HepG2 (cell line): ENCODE data around the gene COL4A6. TPM values are rescaled to one million over a fixed set of nuclear protein-coding genes. Genes with fewer than 3 reads are reported as not detected.

Experiments used
- ATF1 ChIP-seq: IDR thresholded peaks from 2 replicates; pipeline ENCODE4 v1.6.1; 2016; ENCODE audit warnings: mild to moderate bottlenecking, control low read depth
- BCL6 ChIP-seq: IDR thresholded peaks from 2 replicates; pipeline ENCODE4 v1.6.1; 2016; ENCODE audit warnings: missing genetic modification reagents, missing compliant biosample characterization
- CCAR2 ChIP-seq: fragments of 200-400 bp; formaldehyde crosslinking; optimal IDR thresholded peaks from 2 replicates; pipeline ENCODE3; 2018; ENCODE audit warnings: low read depth, mild to moderate bottlenecking, low read length, moderate library complexity
- CREM ChIP-seq, 2 experiments: sonication (generic) in 1 of 2; formaldehyde crosslinking in 1 of 2; IDR thresholded peaks; 2 replicates each; pipeline versions ENCODE4 v1.4.0 to v1.6.1; 2016 to 2020; ENCODE audit warnings: antibody characterized with exemption in 1 of 2, mild to moderate bottlenecking in 1 of 2, missing genetic modification reagents in 1 of 2
- DNMT3B ChIP-seq: conservative IDR thresholded peaks from 2 replicates; pipeline ENCODE4 v1.6.1; 2016; ENCODE audit warnings: missing biosample characterization, control low read depth
- GTF2F1 ChIP-seq: fragments of 150-350 bp; IDR thresholded peaks from 2 replicates; pipeline ENCODE4 v1.6.1; 2014; ENCODE audit warnings: low read length
- HNF1B ChIP-seq: sonication (generic); formaldehyde crosslinking; IDR thresholded peaks from 2 replicates; pipeline ENCODE4 v1.5.1; 2020; ENCODE audit warnings: mild to moderate bottlenecking, moderate library complexity, missing genetic modification reagents
- NCOA5 ChIP-seq: sonication (generic); formaldehyde crosslinking; IDR thresholded peaks from 2 replicates; pipeline ENCODE4 v1.4.0; 2020; ENCODE audit warnings: missing genetic modification reagents
- NFIB ChIP-seq: sonication (generic); formaldehyde crosslinking; IDR thresholded peaks from 2 replicates; pipeline ENCODE4 v1.9.0; 2021; ENCODE audit warnings: missing genetic modification reagents, mild to moderate bottlenecking, borderline replicate concordance
- PATZ1 ChIP-seq: sonication (generic); formaldehyde crosslinking; IDR thresholded peaks from 2 replicates; pipeline ENCODE4 v1.4.0; 2020; ENCODE audit warnings: missing genetic modification reagents
- PHF21A ChIP-seq: sonication (generic); formaldehyde crosslinking; IDR thresholded peaks from 2 replicates; pipeline ENCODE4 v1.5.0; 2020; ENCODE audit warnings: mild to moderate bottlenecking, missing genetic modification reagents
- POLR2A ChIP-seq, 2 experiments: IDR thresholded peaks; 2 replicates each; pipeline ENCODE4 v1.6.1; 2011; ENCODE audit warnings: low read depth in 2 of 2, low read length in 2 of 2, mild to moderate bottlenecking in 1 of 2, moderate library complexity in 1 of 2; ENCODE audit not compliant: insufficient read depth in 1 of 2
- TAF15 ChIP-seq: fragments of 200-400 bp; formaldehyde crosslinking; IDR thresholded peaks from one replicate; pipeline ENCODE4 v1.6.1; 2018; ENCODE audit warnings: mild to moderate bottlenecking, low read depth, low read length; ENCODE audit not compliant: poor library complexity, severe bottlenecking
- THAP11 ChIP-seq: IDR thresholded peaks from 2 replicates; pipeline ENCODE4 v1.6.1; 2016; ENCODE audit warnings: missing biosample characterization, missing genetic modification reagents
- THAP7 ChIP-seq: sonication (generic); formaldehyde crosslinking; IDR thresholded peaks from 2 replicates; pipeline ENCODE4 v1.8.1; 2023; ENCODE audit warnings: mild to moderate bottlenecking, missing genetic modification reagents
- YEATS2 ChIP-seq: sonication (generic); formaldehyde crosslinking; IDR thresholded peaks from 2 replicates; pipeline ENCODE4 v1.4.0; 2020; ENCODE audit warnings: missing genetic modification reagents, borderline replicate concordance
- YEATS4 ChIP-seq: sonication (generic); formaldehyde crosslinking; IDR thresholded peaks from 2 replicates; pipeline ENCODE4 v1.4.0; 2020; ENCODE audit warnings: missing genetic modification reagents, borderline replicate concordance
- ZBTB2 ChIP-seq: sonication (generic); formaldehyde crosslinking; IDR thresholded peaks from 2 replicates; pipeline ENCODE4 v1.8.0; 2022; ENCODE audit warnings: low read depth, missing genetic modification reagents
- ZFP36L1 ChIP-seq: sonication (generic); formaldehyde crosslinking; IDR thresholded peaks from 2 replicates; pipeline ENCODE4 v1.8.0; 2022; ENCODE audit warnings: mild to moderate bottlenecking, missing genetic modification reagents, moderate library complexity
- ZNF629 ChIP-seq: sonication (generic); formaldehyde crosslinking; conservative IDR thresholded peaks from 2 replicates; pipeline ENCODE4 v1.5.0; 2020; ENCODE audit warnings: missing genetic modification reagents
- ZNF687 ChIP-seq: sonication (generic); formaldehyde crosslinking; IDR thresholded peaks from 2 replicates; pipeline ENCODE4 v1.5.1; 2020; ENCODE audit warnings: mild to moderate bottlenecking, missing genetic modification reagents, moderate library complexity
- ZNF879 ChIP-seq: sonication (generic); formaldehyde crosslinking; IDR thresholded peaks from 2 replicates; pipeline ENCODE4 v1.8.1; 2023; ENCODE audit warnings: missing genetic modification reagents
- polyA plus RNA-seq, 8 experiments: library from polyadenylated mRNA; depleted of rRNA in 3 of 8; stranded (reverse) in 7 of 8; unstranded in 1 of 8; fragments of >200 nt; fragmentation: Illumina TruSeq in 4 of 8; extraction: Trizol in 4 of 8; gene quantifications; 2 replicates each; pipeline versions ENCODE4 v1.2.1 to v1.2.3, GENCODE V29; 2011 to 2016; ENCODE audit warnings: low read depth in 4 of 8, missing spikeins in 1 of 8, mixed read lengths in 1 of 8; ENCODE audit not compliant: insufficient read depth in 1 of 8
- total RNA-seq, 5 experiments: library from RNA; depleted of rRNA; stranded (reverse); fragments of >200 nt; fragmentation: Illumina TruSeq; extraction: Trizol; gene quantifications; 2 replicates each; pipeline ENCODE4 v1.2.3, GENCODE V29; 2016; ENCODE audit warnings: low read depth in 1 of 5

The COL4A6 gene
- total and polyA plus RNA-seq, 2 of the 13 experiments (the other 11 are each of a cell fraction or from before 2014, with no cell fraction given): 4.5 to 8.2 TPM

GRCh38 chrX:108298165-108298602, 140.0 kb downstream of the COL4A6 start (continued):
- peak; percentile 83 for TF ChIP-seq ZNF687
- no peak for TF ChIP-seq NCOA5 (CRISPR knock-in tag)
- TF ChIP-seq DNMT3B (CRISPR knock-in tag): no peak
- TF ChIP-seq PHF21A: 0 out of 2 replicates have a peak, but pooled peaks have one; percentile 26
- no peak for TF ChIP-seq GTF2F1
- TF ChIP-seq YEATS4: peak; percentile 41; the same call in 1 of the 2 replicates
- TF ChIP-seq POLR2A (IDR thresholded peaks at IDR 0.05; ENCODE audit: insufficient read depth in 1 of 2, low read depth in 2 of 2, low read length in 2 of 2): peak; percentile 56 to 73; a peak in 3 of 4 replicates
- TF ChIP-seq YEATS2 (CRISPR knock-in tag): no peak
- peak; percentile 49 for TF ChIP-seq BCL6
- no peak for TF ChIP-seq TAF15
- peak; percentile 63 for TF ChIP-seq PATZ1
- no peak for TF ChIP-seq NFIB (CRISPR knock-in tag)
- TF ChIP-seq ZFP36L1: no peak
- TF ChIP-seq THAP11 (CRISPR knock-in tag): no peak
- no peak for TF ChIP-seq ZNF629
- TF ChIP-seq HNF1B (CRISPR knock-in tag): no peak
- TF ChIP-seq ZNF879 (CRISPR knock-in tag): no peak
- no peak for TF ChIP-seq ZBTB2 (CRISPR knock-in tag)
- TF ChIP-seq CREM (IDR thresholded peaks at IDR 0.05): peak; percentile 23; the same call in 1 of the 2 replicates
- TF ChIP-seq CREM (CRISPR knock-in tag; IDR thresholded peaks at IDR 0.05): no peak
- no peak for TF ChIP-seq THAP7 (CRISPR knock-in tag)
- no peak for TF ChIP-seq ATF1 (CRISPR knock-in tag)
- TF ChIP-seq CCAR2: no peak
